ENCODE data around the gene EFCAB6. TPM values are rescaled to one million over a fixed set of nuclear protein-coding genes. Genes with fewer than 3 reads are reported as not detected.

Gene EFCAB6
- polyA plus RNA-seq, 3 donors = not detected

GRCh38 chr22:43737150-43737828 lies 74.8 kb downstream of the EFCAB6 start:
- H3K4me2 ChIP-seq (replicated peaks; ENCODE audit: extremely low read depth, low read length, poor library complexity, severe bottlenecking) = no peak overlapping the region
- H3K27ac ChIP-seq (ENCODE audit: low read depth in 1 of 2, low read length in 2 of 2) = no peak overlapping the region
- no peaks in the 10 kb centered on the region for H3K79me2 ChIP-seq (ENCODE audit: insufficient read depth, low read length)
- H3K27me3 ChIP-seq (ENCODE audit: control insufficient read depth in 2 of 2, insufficient read depth in 2 of 2, low read length in 2 of 2) = peaks cover 0 to 2% of the 10 kb centered on the region in 2 donors
- H4K20me1 ChIP-seq (ENCODE audit: insufficient read depth, low read length) = no peaks in the 10 kb centered on the region
- Mint-ChIP-seq H3K27ac (no peak overlapping the region), H3K4me1 (no peaks in the 10 kb centered on the region), H3K9me3 (no peaks in the 10 kb centered on the region), H3K27me3 (ENCODE audit: low read depth in 3 of 3) (peaks cover 0 to 5% (median 3%) of the 10 kb centered on the region in 3 donors), H3K4me3 (no peak overlapping the region), H3K36me3 (no peaks in the 10 kb centered on the region)
- intact Hi-C loops (cut with micrococcal nuclease) = no loop called here
- H3K36me3 ChIP-seq (replicated peaks in 1 of 2; ENCODE audit: control insufficient read depth in 1 of 2, insufficient read depth in 2 of 2, low read length in 2 of 2) = no peaks in the 10 kb centered on the region
- WGBS (ENCODE audit: insufficient coverage) = 94% methylated on average over 4 of the region's 4 CpGs
- H3K9ac ChIP-seq (ENCODE audit: insufficient read depth, low read length, poor library complexity, severe bottlenecking) = no peak overlapping the region
- H3K9me3 ChIP-seq (replicated peaks in 1 of 2; ENCODE audit: control insufficient read depth in 1 of 2, insufficient read depth in 1 of 2, low read length in 2 of 2) = no peaks in the 10 kb centered on the region
- no peak for TF ChIP-seq CTCF (IDR thresholded peaks at IDR 0.05)
- DNase-seq = no peak
- no peak overlapping the region for H2AFZ ChIP-seq (ENCODE audit: insufficient read depth, low read depth, low read length, poor library complexity, severe bottlenecking)
- no peak overlapping the region for H3K4me3 ChIP-seq (replicated peaks in 1 of 3; ENCODE audit: low read depth in 2 of 3, low read length in 3 of 3)
- H3K4me1 ChIP-seq (ENCODE audit: control insufficient read depth in 1 of 2, insufficient read depth in 2 of 2, low read length in 2 of 2) = no peaks in the 10 kb centered on the region

GRCh38 chr22:43736651-43737050 lies 75.5 kb downstream of the EFCAB6 start:
- intact Hi-C loops (cut with micrococcal nuclease) = no loop called here
- no peaks in the 10 kb centered on the region for H3K36me3 Mint-ChIP-seq
- no peak overlapping the region for H3K9ac ChIP-seq (ENCODE audit: insufficient read depth, low read length, poor library complexity, severe bottlenecking)
- no peak for TF ChIP-seq CTCF (IDR thresholded peaks at IDR 0.05)
- H2AFZ ChIP-seq (ENCODE audit: insufficient read depth, low read depth, low read length, poor library complexity, severe bottlenecking) = no peak overlapping the region
- no peaks in the 10 kb centered on the region for H3K79me2 ChIP-seq (ENCODE audit: insufficient read depth, low read length)
- H3K27me3 ChIP-seq (ENCODE audit: control insufficient read depth in 2 of 2, insufficient read depth in 2 of 2, low read length in 2 of 2) = peaks cover 0 to 2% of the 10 kb centered on the region in 2 donors
- no peaks in the 10 kb centered on the region for H3K4me1 Mint-ChIP-seq
- H4K20me1 ChIP-seq (ENCODE audit: insufficient read depth, low read length) = no peaks in the 10 kb centered on the region
- H3K36me3 ChIP-seq (replicated peaks in 1 of 2; ENCODE audit: control insufficient read depth in 1 of 2, insufficient read depth in 2 of 2, low read length in 2 of 2) = no peaks in the 10 kb centered on the region
- H3K4me3 Mint-ChIP-seq = no peak overlapping the region
- 88% methylated on average over 5 of the region's 7 CpGs for WGBS (ENCODE audit: insufficient coverage)
- no peaks in the 10 kb centered on the region for H3K4me1 ChIP-seq (ENCODE audit: control insufficient read depth in 1 of 2, insufficient read depth in 2 of 2, low read length in 2 of 2)
- H3K27ac Mint-ChIP-seq = no peak overlapping the region
- H3K27me3 Mint-ChIP-seq (ENCODE audit: low read depth in 3 of 3) = peaks cover 0 to 6% (median 0%) of the 10 kb centered on the region in 3 donors
- H3K27ac ChIP-seq (ENCODE audit: low read depth in 1 of 2, low read length in 2 of 2) = no peak overlapping the region
- H3K4me3 ChIP-seq (replicated peaks in 1 of 3; ENCODE audit: low read depth in 2 of 3, low read length in 3 of 3) = no peak overlapping the region
- no peaks in the 10 kb centered on the region for H3K9me3 ChIP-seq (replicated peaks in 1 of 2; ENCODE audit: control insufficient read depth in 1 of 2, insufficient read depth in 1 of 2, low read length in 2 of 2)
- DNase-seq = no peak
- H3K4me2 ChIP-seq (replicated peaks; ENCODE audit: extremely low read depth, low read length, poor library complexity, severe bottlenecking) = no peak overlapping the region
- no peaks in the 10 kb centered on the region for H3K9me3 Mint-ChIP-seq

All from CD14-positive monocyte (primary cell).